HUES48 (cell line): Measurements from ENCODE around the gene CEACAM7.

Experiments used
- H3K27ac ChIP-seq: one replicate; pipeline ENCODE4 v1.7.0; 2013; ENCODE audit warnings: low read depth, low read length, inconsistent platforms
- H3K27me3 ChIP-seq: 2 replicates; pipeline ENCODE4 v1.6.1; 2013; ENCODE audit warnings: mild to moderate bottlenecking, low read length; ENCODE audit not compliant: control insufficient read depth, insufficient read depth
- H3K36me3 ChIP-seq: 2 replicates; pipeline ENCODE4 v1.6.1; 2013; ENCODE audit warnings: low read length; ENCODE audit not compliant: control insufficient read depth, insufficient read depth
- H3K4me1 ChIP-seq: 2 replicates; pipeline ENCODE4 v1.6.1; 2013; ENCODE audit warnings: mild to moderate bottlenecking, low read length; ENCODE audit not compliant: control insufficient read depth, insufficient read depth
- H3K4me3 ChIP-seq: 2 replicates; pipeline ENCODE4 v1.5.1; 2013; ENCODE audit warnings: mild to moderate bottlenecking, low read depth, low read length
- H3K9ac ChIP-seq: 2 replicates; pipeline ENCODE4 v1.6.1; 2013; ENCODE audit warnings: mild to moderate bottlenecking, low read depth, low read length, moderate library complexity
- H3K9me3 ChIP-seq: 2 replicates; pipeline ENCODE4 v1.6.1; 2013; ENCODE audit warnings: low read length; ENCODE audit not compliant: control insufficient read depth, insufficient read depth

Gene CEACAM7

DNA sequence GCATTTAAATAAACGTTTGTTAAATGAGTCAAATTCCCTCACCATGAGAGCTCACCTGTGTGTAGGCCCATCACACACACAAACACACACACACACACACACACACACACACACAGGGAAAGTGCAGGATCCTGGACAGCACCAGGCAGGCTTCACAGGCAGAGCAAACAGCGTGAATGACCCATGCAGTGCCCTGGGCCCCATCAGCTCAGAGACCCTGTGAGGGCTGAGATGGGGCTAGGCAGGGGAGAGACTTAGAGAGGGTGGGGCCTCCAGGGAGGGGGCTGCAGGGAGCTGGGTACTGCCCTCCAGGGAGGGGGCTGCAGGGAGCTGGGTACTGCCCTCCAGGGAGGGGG is 11.9 kb upstream of the CEACAM7 start:
- H3K36me3 ChIP-seq = no peaks in the 10 kb centered on the region
- no peak overlapping the region for H3K27ac ChIP-seq
- H3K9me3 ChIP-seq = peaks cover 8% of the 10 kb centered on the region; the same call in 1 of the 2 replicates
- no peak overlapping the region for H3K9ac ChIP-seq
- H3K27me3 ChIP-seq = no peaks in the 10 kb centered on the region
- no peaks in the 10 kb centered on the region for H3K4me1 ChIP-seq
- H3K4me3 ChIP-seq = no peak overlapping the region

DNA sequence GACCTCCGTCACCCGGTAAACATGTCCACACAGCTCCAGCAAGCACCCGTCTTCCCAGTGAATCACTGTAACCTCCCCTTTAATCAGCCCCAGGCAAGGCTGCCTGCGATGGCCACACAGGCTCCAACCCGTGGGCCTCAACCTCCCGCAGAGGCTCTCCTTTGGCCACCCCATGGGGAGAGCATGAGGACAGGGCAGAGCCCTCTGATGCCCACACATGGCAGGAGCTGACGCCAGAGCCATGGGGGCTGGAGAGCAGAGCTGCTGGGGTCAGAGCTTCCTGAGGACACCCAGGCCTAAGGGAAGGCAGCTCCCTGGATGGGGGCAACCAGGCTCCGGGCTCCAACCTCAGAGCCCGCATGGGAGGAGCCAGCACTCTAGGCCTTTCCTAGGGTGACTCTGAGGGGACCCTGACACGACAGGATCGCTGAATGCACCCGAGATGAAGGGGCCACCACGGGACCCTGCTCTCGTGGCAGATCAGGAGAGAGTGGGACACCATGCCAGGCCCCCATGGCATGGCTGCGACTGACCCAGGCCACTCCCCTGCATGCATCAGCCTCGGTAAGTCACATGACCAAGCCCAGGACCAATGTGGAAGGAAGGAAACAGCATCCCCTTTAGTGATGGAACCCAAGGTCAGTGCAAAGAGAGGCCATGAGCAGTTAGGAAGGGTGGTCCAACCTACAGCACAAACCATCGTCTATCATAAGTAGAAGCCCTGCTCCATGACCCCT is 11.3 kb upstream of the CEACAM7 start:
- H3K9me3 ChIP-seq = peaks cover 8% of the 10 kb centered on the region; the same call in 1 of the 2 replicates
- H3K4me1 ChIP-seq = no peaks in the 10 kb centered on the region
- H3K27ac ChIP-seq = no peak overlapping the region
- no peak overlapping the region for H3K9ac ChIP-seq
- no peaks in the 10 kb centered on the region for H3K36me3 ChIP-seq
- no peak overlapping the region for H3K4me3 ChIP-seq
- H3K27me3 ChIP-seq = no peaks in the 10 kb centered on the region

DNA sequence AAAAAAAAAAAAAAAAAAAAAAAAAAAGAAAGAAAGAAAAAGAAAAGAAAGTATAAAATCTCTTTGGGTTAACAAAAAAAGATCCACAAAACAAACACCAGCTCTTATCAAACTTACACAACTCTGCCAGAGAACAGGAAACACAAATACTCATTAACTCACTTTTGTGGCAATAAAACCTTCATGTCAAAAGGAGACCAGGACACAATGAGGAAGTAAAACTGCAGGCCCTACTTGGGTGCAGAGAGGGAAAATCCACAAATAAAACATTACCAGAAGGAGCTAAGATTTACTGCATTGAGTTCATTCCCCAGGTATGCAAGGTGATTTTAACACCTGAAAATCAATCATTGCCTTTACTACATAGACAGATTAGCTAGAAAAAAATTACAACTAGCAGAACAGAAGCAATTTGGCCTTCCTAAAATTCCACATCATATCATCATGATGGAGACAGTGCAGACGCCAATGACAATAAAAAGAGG is 10.7 kb upstream of the CEACAM7 start:
- Histone ChIP-seq H3K27me3 (no peaks in the 10 kb centered on the region), H3K9me3 (peaks cover 8% of the 10 kb centered on the region; the same call in 1 of the 2 replicates), H3K4me1 (no peaks in the 10 kb centered on the region), H3K36me3 (no peaks in the 10 kb centered on the region), H3K9ac (no peak overlapping the region), H3K27ac (no peak overlapping the region), H3K4me3 (no peak overlapping the region)

DNA sequence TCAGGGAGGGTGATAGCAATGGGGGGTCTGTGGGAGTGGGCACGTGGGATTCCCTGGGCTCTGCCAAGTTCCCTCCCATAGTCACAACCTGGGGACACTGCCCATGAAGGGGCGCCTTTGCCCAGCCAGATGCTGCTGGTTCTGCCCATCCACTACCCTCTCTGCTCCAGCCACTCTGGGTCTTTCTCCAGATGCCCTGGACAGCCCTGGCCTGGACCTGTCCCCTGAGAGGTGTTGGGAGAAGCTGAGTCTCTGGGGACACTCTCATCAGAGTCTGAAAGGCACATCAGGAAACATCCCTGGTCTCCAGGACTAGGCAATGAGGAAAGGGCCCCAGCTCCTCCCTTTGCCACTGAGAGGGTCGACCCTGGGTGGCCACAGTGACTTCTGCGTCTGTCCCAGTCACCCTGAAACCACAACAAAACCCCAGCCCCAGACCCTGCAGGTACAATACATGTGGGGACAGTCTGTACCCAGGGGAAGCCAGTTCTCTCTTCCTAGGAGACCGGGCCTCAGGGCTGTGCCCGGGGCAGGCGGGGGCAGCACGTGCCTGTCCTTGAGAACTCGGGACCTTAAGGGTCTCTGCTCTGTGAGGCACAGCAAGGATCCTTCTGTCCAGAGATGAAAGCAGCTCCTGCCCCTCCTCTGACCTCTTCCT is 9.3 kb upstream of the CEACAM7 start:
- Histone ChIP-seq H3K4me1 (no peaks in the 10 kb centered on the region), H3K27ac (no peak overlapping the region), H3K36me3 (no peaks in the 10 kb centered on the region), H3K9me3 (peaks cover 8% of the 10 kb centered on the region; the same call in 1 of the 2 replicates), H3K27me3 (no peaks in the 10 kb centered on the region), H3K4me3 (no peak overlapping the region), H3K9ac (no peak overlapping the region)

DNA sequence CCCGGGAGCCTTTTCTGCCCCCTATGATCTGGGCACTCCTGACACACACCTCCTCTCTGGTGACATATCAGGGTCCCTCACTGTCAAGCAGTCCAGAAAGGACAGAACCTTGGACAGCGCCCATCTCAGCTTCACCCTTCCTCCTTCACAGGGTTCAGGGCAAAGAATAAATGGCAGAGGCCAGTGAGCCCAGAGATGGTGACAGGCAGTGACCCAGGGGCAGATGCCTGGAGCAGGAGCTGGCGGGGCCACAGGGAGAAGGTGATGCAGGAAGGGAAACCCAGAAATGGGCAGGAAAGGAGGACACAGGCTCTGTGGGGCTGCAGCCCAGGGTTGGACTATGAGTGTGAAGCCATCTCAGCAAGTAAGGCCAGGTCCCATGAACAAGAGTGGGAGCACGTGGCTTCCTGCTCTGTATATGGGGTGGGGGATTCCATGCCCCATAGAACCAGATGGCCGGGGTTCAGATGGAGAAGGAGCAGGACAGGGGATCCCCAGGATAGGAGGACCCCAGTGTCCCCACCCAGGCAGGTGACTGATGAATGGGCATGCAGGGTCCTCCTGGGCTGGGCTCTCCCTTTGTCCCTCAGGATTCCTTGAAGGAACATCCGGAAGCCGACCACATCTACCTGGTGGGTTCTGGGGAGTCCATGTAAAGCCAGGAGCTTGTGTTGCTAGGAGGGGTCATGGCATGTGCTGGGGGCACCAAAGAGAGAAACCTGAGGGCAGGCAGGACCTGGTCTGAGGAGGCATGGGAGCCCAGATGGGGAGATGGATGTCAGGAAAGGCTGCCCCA is 8.5 kb upstream of the CEACAM7 start:
- Histone ChIP-seq H3K36me3 (no peaks in the 10 kb centered on the region), H3K9me3 (peaks cover 8% of the 10 kb centered on the region; the same call in 1 of the 2 replicates), H3K27ac (no peak overlapping the region), H3K27me3 (no peaks in the 10 kb centered on the region), H3K9ac (no peak overlapping the region), H3K4me3 (no peak overlapping the region), H3K4me1 (no peaks in the 10 kb centered on the region)

DNA sequence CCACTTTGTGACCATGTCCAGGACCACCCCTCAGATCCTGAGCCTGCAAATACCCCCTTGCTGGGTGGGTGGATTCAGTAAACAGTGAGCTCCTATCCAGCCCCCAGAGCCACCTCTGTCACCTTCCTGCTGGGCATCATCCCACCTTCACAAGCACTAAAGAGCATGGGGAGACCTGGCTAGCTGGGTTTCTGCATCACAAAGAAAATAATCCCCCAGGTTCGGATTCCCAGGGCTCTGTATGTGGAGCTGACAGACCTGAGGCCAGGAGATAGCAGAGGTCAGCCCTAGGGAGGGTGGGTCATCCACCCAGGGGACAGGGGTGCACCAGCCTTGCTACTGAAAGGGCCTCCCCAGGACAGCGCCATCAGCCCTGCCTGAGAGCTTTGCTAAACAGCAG is 7.7 kb upstream of the CEACAM7 start:
- no peak overlapping the region for H3K4me3 ChIP-seq

DNA sequence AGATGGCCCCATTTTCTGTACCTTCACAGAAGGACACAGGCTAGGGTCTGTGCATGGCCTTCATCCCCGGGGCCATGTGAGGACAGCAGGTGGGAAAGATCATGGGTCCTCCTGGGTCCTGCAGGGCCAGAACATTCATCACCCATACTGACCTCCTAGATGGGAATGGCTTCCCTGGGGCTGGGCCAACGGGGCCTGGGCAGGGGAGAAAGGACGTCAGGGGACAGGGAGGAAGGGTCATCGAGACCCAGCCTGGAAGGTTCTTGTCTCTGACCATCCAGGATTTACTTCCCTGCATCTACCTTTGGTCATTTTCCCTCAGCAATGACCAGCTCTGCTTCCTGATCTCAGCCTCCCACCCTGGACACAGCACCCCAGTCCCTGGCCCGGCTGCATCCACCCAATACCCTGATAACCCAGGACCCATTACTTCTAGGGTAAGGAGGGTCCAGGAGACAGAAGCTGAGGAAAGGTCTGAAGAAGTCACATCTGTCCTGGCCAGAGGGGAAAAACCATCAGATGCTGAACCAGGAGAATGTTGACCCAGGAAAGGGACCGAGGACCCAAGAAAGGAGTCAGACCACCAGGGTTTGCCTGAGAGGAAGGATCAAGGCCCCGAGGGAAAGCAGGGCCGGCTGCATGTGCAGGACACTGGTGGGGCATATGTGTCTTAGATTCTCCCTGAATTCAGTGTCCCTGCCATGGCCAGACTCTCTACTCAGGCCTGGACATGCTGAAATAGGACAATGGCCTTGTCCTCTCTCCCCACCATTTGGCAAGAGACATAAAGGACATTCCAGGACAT is 7.0 kb upstream of the CEACAM7 start:
- H3K9me3 ChIP-seq = peaks cover 9% of the 10 kb centered on the region; the same call in 1 of the 2 replicates
- no peaks in the 10 kb centered on the region for H3K36me3 ChIP-seq
- no peak overlapping the region for H3K4me3 ChIP-seq
- no peaks in the 10 kb centered on the region for H3K27me3 ChIP-seq
- no peak overlapping the region for H3K9ac ChIP-seq
- H3K27ac ChIP-seq = no peak overlapping the region
- no peaks in the 10 kb centered on the region for H3K4me1 ChIP-seq

More for the DNA sequence above, 7.7 kb upstream of the CEACAM7 start:
- H3K9ac ChIP-seq = no peak overlapping the region
- H3K4me1 ChIP-seq = no peaks in the 10 kb centered on the region
- no peaks in the 10 kb centered on the region for H3K36me3 ChIP-seq
- H3K9me3 ChIP-seq = peaks cover 7% of the 10 kb centered on the region; the same call in 1 of the 2 replicates
- H3K27me3 ChIP-seq = no peaks in the 10 kb centered on the region
- H3K27ac ChIP-seq = no peak overlapping the region

DNA sequence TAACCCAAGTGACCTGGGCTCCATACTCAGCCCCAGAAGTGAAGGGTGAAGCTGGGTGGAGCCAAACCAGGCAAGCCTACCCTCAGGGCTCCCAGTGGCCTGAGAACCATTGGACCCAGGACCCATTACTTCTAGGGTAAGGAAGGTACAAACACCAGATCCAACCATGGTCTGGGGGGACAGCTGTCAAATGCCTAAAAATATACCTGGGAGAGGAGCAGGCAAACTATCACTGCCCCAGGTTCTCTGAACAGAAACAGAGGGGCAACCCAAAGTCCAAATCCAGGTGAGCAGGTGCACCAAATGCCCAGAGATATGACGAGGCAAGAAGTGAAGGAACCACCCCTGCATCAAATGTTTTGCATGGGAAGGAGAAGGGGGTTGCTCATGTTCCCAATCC is 6.1 kb upstream of the CEACAM7 start:
- H3K27me3 ChIP-seq = no peaks in the 10 kb centered on the region
- H3K9me3 ChIP-seq = peaks cover 11% of the 10 kb centered on the region; the same call in 1 of the 2 replicates
- H3K36me3 ChIP-seq = no peaks in the 10 kb centered on the region
- H3K9ac ChIP-seq = no peak overlapping the region
- H3K4me3 ChIP-seq = no peak overlapping the region
- H3K4me1 ChIP-seq = no peaks in the 10 kb centered on the region
- no peak overlapping the region for H3K27ac ChIP-seq

DNA sequence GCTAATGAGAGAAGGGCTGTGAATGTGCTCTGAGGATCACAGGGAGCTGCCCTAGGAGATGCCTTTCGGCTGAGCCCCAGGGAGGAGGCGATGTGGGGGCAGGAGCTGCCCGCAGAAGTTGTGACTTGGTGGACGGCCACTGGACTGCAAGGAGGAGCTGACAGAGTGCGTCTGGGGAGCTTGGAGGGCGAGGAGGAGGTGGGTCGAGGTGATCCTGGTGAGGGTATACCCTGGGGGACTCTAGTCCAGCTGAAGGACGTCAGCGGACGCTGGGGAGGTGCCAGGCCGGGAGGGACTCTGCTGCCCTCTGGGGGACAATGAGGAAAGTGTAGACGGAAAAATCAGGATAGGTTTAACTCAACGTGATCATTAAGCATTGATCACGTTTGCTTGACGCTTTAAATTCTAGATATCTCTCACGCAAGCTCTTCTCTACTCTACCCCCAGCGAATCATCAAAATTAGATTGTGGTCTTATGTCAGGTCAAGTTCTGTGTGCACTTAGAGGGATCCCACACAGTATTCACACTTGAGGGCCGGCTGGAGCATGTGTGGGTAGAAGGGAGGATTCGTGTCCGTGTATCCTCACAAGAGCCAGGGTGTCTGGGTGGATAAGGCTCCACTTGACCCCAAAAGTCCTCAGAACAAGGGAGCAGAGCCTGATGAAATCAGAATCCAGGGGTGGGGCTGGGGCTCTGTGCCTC is 3.3 kb upstream of the CEACAM7 start:
- Histone ChIP-seq H3K36me3 (no peaks in the 10 kb centered on the region), H3K9ac (no peak overlapping the region), H3K4me3 (no peak overlapping the region), H3K9me3 (peaks cover 18% of the 10 kb centered on the region; the same call in 1 of the 2 replicates), H3K27ac (no peak overlapping the region), H3K4me1 (no peaks in the 10 kb centered on the region), H3K27me3 (no peaks in the 10 kb centered on the region)

DNA sequence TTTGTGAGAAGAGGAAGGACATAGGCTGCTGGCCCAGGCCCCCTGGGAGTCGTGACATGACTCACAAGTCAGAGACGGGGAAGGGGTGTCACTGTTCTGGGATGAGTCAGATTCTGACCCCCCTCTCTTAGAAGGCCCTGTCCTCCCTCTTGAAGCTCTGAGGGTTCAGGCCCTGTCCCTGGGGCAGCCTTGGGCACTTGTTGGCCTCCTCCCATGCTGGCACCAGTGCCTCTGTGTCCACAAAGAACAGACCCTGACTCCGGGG is 2.7 kb upstream of the CEACAM7 start:
- Histone ChIP-seq H3K4me3 (no peak overlapping the region), H3K27me3 (no peaks in the 10 kb centered on the region), H3K27ac (no peak overlapping the region), H3K9me3 (peaks cover 24% of the 10 kb centered on the region; the same call in 1 of the 2 replicates), H3K9ac (no peak overlapping the region), H3K4me1 (no peaks in the 10 kb centered on the region), H3K36me3 (no peaks in the 10 kb centered on the region)
